ENCODE results near the gene ZBTB12. TPM values are rescaled to one million over a fixed set of nuclear protein-coding genes. Genes with fewer than 3 reads are reported as not detected.
A peak's percentile ranks its signal among the peaks of the same experiment; 100 is the strongest.
"Not testable (repeated sequence)": the region's sequence is repeated elsewhere in the genome, so short reads cannot be mapped to it uniquely, and the experiment has no call there.

The ZBTB12 gene
- polyA plus RNA-seq, 3 donors = 27.7 to 35.2 (median 29.6) TPM

DNA sequence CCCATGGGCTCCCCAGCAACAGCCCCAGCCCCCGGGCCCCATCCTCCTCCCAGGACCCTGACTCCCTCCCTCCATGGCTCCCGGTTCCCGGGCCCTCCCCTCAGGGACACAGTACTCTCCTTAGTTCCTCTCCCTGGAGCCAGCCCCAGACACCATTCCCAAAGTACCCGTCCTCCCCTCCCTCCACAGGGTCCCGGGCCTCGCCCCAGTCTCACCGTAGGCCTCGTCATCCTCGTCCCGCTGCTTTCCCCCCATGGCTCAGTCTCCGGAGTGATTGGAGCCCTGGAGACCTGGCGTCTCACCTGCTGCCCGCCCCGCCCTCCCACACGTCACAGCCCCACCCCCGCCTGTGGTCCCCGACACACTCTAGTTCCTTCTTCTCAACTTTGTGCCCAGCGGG lies 23.2 kb downstream of the ZBTB12 start, which contains the start of gene SLC44A4:
TSS of gene SLC44A4 (minus strand) at position 272 of the 400 bp plus-strand sequence. CDS start at position 255, 17 bp downstream.
- no peak for DNase-seq

DNA sequence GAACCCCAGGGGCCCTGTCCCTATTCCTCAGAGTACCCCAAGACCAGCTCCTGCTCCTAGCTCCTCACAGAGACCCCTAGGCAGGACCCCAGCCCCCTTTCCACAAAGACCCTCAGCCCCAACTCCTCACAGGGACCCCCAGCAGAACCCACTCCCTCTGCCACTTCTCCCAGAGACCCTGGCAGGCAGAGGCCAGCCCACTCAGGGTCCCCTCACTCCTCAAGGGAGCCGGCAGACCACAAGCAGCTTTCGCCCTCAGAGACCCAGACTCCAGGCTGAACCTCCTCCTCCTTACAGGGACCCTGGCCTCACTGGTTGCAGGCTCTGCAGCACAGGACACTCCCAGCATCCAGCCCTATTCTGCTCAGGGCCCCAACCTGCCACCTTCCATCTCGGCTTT lies 23.7 kb downstream of the ZBTB12 start:
- DNase-seq = no peak

DNA sequence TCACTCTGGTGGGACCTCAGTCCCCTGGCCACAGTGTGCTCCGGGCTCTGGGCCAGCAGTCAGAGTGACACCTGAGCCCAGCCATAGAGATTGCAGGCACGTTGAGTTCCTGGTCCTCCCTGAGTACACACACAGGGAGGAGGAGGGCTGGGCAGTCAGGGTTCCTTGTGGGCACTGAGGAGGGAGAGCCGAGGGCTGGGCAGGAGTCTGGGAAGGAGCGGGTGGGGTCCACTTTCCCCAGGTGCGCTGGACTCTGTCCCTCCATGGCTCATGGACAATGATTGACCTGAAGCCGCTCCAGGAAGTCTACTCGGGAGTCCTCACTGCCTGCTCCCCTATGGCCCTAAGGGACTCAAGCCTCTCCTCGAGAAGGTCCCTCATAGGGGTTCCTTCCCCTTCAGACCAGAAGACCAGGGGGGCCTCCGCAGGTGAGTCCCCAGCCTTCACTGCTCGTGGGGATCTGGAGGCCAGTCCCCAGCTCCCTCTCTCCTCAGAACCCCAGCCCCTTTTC lies 24.2 kb downstream of the ZBTB12 start:
- peak; percentile 58 for DNase-seq

DNA sequence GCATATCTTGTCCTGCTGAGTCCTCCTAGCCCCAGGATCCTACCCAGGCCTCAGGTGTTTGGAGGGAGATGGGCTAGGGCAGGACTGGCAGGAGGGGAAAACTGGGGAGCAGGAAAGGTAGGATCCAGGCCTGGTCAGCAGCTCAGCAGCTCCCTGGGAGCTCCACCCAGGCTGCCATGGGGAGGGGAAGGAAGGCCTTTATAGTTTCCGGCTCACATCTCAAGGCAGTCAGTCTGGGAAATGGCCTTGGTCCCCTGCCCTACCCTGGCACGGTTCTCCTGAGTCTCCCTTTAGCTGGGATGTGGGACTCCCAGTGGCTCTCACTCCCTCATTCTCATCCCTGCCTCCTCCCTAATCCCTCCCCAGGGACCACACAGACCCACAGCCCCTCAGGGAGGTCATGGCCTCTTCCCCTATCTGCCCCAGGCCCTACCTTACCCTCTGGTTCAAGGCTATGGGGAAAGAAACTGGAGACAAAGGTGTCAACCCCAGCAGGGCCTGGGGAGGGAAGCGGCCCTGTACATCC lies 24.7 kb downstream of the ZBTB12 start:
- no peak for DNase-seq

DNA sequence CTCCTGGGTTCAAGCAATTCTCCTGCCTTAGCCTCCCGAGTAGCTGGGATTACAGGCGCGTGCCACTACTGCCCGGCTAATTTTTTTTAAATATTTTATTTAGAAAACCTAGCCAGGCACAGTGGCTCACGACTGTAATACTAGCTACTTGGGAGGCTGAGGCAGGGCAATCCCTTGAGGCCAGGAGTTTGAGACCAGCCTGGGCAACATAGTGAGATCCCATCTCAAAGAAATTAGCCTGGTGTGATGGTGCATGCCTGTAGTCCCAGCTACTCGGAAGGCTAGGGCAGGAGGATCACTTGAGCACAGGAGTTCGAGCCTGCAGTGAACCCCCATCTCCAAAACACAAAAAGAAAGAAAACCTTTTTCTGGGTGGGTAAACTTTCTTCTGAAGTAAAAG lies 25.5 kb downstream of the ZBTB12 start:
- DNase-seq = no peak

DNA sequence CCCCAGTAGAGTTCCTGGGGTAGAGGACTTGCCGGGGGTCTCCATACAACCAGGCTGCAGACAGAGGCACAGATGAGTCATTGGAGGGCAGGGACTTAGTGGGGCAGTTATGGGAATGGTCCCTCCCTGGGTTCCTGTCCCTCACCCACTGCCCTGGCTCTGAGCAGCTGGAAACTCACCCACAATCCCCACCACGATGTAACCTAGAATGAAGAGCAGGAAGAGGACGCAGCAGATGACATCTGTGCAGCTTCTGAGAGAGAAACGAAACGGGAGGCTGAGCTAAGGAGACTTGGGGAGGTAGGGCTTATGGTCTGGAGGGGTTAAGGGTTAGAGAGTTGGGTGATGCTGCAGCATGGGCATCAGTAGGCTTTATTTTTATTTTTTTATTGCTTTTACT lies 26.0 kb downstream of the ZBTB12 start:
- DNase-seq = no peak

DNA sequence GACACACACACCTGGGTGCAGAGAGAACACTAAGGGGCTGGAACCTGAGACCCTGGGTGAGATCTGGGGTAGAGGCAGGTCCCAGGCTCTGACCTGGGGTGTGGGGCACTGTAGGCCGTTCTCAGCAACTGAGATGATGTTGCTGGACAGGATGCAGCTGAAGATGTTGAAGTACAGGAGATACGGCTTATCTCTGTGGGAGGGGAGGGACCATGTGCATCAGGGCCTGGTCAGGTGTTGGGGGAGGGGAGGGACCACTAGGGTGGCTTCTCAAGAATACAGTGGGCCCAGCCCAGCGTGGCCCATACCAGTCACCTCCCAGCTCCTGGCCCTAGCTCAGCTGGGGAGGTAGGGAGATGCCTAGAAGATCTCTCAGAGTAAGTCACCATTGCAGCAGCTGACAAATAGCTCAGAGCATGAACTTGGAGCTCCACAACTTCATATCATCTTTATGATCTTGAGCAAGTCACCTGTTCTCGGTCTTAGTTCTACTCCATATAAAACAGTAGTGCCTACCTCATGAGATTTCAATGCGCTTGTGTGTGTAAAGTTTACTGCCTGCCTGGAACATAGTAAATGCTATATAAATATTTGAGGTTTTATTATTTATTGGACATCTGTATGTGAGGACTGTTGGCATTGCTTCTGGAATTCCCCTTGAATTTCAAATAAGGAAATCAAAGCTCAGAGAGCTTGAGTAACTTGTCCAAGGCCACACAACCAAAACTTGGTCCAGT lies 26.9 kb downstream of the ZBTB12 start:
- DNase-seq = no peak

DNA sequence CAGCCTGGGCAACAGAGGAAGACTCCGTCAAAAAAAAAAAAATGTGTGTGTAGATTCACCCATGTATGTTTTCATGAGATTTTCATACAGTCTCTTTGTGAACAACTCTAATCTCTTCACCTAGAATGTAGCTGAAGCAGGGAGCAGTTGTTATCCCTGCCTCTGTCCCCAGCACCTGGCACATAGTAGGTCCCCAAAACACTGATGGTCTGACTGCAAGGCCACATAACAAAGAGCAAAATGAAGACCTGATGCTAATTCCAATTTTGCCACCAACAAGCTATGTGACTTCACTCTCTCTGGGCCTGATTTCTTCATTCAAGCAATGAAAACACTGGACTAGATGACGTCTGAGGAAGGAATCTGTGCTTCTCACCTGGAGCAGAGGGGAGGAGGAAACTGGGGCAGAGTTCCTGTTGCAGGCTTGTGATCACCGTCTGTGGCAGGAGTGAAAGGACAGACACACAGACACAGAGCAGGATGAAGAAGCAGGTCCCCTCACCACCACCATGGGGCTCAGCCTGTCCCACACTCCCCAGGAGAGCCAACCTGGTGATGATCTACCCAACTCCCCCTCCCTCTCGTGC lies 27.7 kb downstream of the ZBTB12 start:
- DNase-seq = no peak

DNA sequence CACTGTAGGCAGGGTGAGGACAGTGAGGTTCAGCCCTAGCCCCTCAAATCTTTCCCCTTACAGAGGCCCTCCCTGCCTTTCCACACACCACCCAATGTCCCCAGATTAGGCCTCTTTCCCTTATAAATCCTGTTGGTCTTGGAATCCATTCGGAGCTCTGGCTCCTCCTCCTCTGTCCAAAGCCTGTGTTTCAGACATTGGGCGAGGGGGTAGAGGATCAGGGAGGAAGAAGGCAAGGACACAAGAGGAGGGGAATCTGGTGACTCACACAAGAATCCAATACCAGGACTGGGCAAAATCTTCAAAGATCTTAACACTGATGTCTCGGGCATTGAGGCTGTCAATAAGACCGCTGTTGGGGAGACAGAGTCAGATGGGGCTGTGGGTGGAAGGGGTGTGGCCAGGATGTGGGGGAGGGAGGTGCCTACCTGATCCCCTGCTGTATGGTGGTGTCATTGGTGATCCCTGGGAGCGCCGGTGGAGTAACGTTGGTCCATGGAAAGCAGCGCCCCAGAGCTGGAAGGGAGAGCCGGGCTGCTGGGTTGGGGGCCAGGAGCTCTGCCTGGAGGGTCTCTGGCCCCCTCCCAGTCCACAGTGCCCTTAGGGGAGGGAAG lies 30.7 kb downstream of the ZBTB12 start:
- DNase-seq = no peak

DNA sequence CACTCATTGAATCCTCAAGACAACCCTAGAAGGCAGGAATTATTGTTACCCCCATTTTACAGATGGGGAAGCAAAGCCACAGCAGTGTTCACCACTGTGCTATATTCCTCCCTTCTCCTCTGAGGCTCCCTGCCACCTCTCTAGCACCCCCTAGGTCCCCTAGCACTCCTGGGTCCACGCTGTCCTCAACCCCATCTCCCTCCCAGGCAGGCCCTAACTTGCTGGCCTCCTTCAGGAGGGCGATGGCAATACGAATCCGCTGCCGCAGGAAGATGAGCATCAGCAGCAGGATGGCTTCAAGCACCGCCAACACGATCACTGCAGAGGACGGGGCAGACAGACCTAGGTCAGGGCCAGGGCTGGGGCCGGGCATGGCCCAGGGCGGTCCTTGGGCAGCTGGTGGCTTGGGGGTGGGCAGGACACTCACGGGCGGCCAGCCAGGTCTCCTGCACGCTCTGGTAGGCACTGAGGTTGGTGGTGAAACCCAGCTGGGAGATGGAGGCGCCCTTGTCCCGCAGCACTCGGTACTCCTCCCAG lies 31.4 kb downstream of the ZBTB12 start:
- no peak for DNase-seq

DNA sequence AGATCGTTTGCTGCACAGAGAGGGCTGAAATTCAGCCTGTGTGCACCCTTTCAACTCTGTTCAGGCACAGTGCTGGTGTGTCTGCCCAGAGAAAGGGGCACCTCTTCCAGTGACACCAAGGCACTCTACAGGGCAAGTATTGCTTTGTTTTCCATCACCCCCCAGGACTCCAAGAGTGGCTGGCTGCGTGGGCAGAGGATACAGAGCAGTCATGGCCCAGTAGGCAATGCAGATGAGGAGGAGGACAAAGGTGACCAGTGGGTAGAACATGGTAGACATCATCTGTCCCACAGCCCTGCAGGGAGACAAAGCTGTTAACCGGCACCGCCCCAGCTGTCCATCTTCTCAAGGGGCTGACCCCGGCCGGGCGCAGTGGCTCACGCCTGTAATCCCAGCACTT lies 32.5 kb downstream of the ZBTB12 start:
- DNase-seq = no peak

DNA sequence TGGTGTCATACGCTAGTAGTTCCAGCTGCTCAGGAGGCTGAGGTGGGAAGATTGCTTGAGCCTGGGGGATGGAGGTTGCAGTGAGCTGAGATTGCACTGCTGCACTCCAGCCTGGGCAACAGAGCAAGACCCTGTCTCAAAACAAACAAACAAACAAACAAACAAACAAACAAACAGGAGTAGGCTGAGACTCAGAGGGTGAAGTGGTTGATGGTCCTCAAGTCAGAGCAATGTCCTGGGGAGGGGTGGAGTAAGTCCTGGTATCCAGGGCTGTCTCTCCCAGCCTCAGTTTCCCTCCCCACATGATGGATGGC lies 33.3 kb downstream of the ZBTB12 start:
- not testable (repeated sequence) for DNase-seq

DNA sequence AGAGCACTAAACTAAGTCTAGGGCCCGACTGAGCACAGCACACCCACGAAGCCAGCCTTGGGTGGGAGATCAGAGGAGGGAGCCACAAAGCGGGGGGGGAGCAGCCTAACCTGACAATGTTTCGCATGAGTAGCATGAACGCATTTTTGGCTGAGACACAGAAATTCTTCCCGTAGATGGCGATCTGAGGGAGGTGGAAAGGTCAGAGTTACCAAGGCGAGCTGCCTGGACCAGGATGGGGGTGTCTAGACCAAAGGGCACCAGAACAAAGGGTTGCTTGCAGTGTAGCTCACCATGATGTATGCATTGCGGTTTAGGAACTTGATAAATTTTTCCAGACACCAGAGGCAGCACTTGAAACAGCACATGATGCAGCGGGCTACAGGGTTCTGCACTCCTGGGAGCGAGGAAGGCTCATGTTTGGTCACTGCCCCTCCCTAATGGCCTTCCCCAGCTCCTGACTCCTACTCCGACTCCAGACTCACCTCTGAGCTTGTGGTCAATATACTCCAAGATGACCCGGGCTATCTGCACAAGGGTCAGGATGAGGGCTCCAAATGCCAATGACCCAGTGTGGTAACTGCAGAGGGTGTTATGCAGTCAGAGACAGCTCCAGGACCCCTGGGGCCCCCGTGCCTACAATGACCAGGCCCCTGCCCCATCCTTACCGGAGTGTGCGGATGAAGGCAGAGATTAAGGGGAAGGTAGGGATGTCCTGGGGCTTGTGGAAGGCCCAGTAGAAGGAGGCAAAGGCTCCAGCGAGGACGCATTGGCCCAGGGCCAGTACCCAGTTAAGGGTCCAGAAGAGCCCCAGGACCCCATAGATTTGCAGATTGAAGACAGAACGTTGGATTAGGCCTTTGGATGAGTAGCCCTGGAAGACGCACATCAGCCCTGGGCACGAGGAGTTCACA lies 36.4 kb downstream of the ZBTB12 start:
- DNase-seq = no peak

DNA sequence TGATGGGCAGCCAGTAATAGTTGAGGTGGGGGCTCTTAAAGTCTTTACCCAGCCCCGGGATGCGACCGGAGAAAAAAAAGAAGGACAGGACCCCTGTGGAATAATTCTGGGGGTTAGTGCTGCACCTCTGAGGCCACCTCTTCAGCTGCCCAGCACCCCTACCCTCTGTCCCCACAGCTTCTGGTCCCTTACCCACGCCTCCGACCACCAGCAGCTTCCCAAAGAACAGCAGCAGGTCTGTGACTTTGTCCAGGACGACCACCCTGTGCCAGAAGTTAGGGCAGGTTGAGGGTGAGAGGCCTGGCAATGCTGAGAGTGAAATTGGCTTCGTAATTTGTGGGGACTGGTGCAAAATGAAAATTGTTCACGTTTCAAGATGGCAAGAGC lies 37.1 kb downstream of the ZBTB12 start:
- no peak for DNase-seq

DNA sequence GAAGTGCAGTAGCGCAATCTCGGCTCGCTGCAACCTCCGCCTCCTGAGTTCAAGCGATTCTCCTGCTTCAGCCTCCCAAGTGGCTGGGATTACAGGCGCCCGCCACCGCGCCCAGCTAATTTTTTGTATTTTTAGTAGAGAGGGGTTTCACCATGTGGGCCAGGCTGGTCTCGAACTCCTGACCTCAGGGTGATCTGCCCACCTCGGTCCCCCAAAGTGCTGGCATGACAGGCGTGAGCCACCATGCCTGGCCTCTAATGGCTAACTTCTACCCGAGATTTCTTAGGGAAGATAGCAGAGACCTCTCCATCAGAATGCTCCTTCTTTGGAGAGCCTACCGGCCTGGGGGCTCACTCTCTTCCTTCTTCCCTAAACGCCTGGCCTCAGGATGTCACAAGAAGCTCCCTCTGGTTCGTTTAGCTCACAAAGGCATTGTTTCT lies 37.7 kb downstream of the ZBTB12 start:
- DNase-seq = not testable (repeated sequence)

DNA sequence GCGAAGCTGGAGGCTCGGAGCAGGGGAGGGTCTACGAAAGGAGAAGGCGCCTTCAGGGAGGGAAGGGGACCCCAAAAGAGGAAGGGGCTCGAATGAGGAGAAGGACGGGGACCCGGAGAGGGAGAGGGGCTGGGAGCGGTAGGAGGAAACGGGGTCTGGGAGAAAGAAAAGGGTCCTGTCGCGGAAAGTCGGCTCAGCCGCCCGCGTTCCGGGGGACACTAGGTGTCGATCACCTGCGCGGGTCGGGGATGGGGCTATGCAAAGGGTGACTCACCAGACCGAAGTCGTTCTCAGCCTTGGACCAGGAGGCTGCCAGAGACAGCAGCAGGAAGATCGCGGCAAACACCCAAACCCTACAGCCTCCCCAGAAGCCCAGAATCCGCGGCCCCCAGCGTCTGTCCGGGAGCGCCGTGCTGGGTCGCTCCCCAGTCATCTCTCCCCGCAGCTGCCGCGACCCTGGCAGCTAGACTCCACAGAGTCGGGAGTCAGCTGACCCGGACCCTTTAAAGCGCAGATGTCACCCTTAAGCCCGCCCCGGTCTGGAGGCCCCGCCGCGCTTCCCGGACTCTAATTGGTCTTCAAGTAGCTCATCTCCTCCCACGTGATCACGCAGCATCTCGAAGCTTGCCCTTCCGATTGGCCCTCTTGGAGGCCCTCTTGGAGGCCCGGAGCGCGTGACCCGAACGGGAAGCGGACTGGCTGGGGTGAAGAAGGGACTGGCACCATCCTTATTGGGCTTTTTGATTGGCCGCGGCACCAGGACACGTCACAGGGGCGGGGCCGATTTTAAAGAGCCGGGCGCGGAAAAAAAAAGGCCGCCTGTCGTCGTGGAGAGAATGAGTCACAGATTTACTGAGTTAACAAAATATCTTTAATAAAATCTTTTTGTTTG lies 39.3 kb downstream of the ZBTB12 start, which contains the start of gene NEU1:
TSS of gene NEU1 (minus strand) at position 478 of the 892 bp plus-strand sequence. CDS start at position 433, 45 bp downstream.
- DNase-seq = peak; percentile 100

DNA sequence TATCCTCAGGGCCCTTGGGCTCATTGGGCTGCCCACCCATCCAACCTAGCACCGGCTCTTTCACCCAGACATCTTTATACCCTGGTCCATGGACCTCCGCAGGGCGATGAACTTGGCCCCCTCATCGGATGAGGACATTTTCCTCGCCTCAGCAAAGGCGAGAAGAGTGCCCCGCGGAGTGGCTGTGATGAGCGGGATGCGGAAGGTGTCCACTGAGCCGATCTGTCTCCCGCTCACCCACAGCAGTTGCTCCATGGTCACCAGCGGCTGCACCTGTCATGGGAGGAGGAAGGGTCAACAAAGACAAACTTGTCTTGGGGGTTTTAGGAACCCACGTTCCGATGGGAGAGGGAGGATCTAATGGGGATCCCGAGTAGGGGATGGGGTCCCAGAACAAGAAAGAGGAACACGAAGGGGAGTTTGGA lies 40.0 kb downstream of the ZBTB12 start:
- DNase-seq = no peak

DNA sequence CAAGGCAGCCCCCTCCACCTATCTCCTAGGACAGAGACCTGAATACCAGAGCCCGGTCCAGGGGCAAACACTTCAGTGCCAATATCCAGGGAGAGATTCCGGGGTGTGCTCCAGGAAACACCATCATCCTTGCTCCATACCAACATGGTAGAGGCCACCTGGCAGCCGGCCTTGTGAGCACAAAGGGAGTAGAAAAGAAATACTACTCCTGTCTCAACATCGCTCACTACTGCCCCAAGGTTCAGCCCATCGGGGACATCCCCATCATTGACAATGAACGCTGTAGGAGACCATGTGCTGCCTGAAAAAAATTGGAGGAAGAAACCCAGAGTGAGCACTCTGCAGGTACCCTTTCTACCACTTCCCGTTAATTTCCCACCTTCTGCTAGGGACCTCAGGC lies 40.7 kb downstream of the ZBTB12 start:
- no peak for DNase-seq

DNA sequence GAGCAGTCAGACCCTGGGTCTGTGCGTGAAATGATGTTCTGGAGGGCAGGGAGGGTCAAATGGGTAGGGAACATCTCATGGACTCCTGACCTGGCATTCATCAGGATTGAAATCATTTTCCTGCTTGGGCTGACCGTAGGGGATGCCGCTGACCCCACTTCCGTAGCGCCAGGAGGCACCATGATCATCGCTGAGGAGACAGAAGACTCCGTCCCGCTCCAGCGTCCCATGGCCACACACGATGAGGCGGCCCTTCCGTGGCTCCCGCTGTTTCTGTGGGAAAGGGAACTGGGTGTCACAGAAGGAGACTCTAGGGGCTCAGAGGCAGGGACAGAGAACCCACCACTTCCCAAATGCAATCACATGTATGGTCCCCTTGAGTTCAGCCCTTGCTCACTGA lies 41.5 kb downstream of the ZBTB12 start:
- no peak for DNase-seq

DNA sequence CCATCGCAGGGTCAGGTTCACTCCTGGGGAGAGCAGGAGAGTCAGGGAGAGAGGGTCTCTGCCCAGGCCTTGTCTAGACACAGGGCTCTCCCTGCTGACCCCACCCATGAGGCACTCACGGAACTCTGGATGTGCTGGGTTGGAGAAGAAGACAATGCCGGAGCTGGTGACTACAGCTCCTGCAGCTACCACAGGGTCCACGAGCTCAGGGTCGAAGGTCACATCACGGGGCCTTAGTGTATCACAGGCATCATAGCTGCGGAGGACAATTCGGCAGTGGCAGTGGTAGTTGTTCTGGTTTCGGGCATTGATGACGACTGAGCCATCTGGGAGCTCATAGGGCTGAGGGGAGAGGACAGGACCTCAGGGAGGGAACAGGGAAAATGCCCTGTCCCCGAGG lies 42.0 kb downstream of the ZBTB12 start:
- DNase-seq = no peak
